HepG2 (cell line): ENCODE measurements around the gene CCDC33. TPM values are rescaled to one million over a fixed set of nuclear protein-coding genes. Genes with fewer than 3 reads are reported as not detected.
A peak's percentile ranks its signal among the peaks of the same experiment; 100 is the strongest.

ENCODE experiments used
- AHR ChIP-seq: IDR thresholded peaks from 2 replicates; pipeline ENCODE4 v1.6.1; 2018; ENCODE audit warnings: missing genetic modification reagents, missing compliant biosample characterization
- BCL6 ChIP-seq: IDR thresholded peaks from 2 replicates; pipeline ENCODE4 v1.6.1; 2016; ENCODE audit warnings: missing genetic modification reagents, missing compliant biosample characterization
- CEBPG ChIP-seq: IDR thresholded peaks from 2 replicates; pipeline ENCODE4 v1.6.1; 2016
- HNRNPH1 ChIP-seq: fragments of 200-400 bp; formaldehyde crosslinking; optimal IDR thresholded peaks from 2 replicates; pipeline ENCODE3; 2017; ENCODE audit warnings: mild to moderate bottlenecking, low read depth, low read length
- KLF16 ChIP-seq, 2 experiments: sonication (generic) in 1 of 2; formaldehyde crosslinking in 1 of 2; IDR thresholded peaks; 2 replicates each; pipeline versions ENCODE4 v1.6.1 to v1.8.0; 2016 to 2023; ENCODE audit warnings: missing genetic modification reagents in 2 of 2, missing compliant biosample characterization in 1 of 2
- MZF1 ChIP-seq: sonication (generic); formaldehyde crosslinking; IDR thresholded peaks from 2 replicates; pipeline ENCODE4 v1.8.1; 2023; ENCODE audit warnings: mild to moderate bottlenecking, missing genetic modification reagents, borderline replicate concordance
- SP140L ChIP-seq: sonication (generic); formaldehyde crosslinking; IDR thresholded peaks from 2 replicates; pipeline ENCODE4 v1.4.0; 2020; ENCODE audit warnings: missing genetic modification reagents, borderline replicate concordance
- ZNF629 ChIP-seq: sonication (generic); formaldehyde crosslinking; conservative IDR thresholded peaks from 2 replicates; pipeline ENCODE4 v1.5.0; 2020; ENCODE audit warnings: missing genetic modification reagents
- polyA plus RNA-seq, 8 experiments: library from polyadenylated mRNA; depleted of rRNA in 3 of 8; stranded (reverse) in 7 of 8; unstranded in 1 of 8; fragments of >200 nt; fragmentation: Illumina TruSeq in 4 of 8; extraction: Trizol in 4 of 8; gene quantifications; 2 replicates each; pipeline versions ENCODE4 v1.2.1 to v1.2.3, GENCODE V29; 2011 to 2016; ENCODE audit warnings: low read depth in 4 of 8, missing spikeins in 1 of 8, mixed read lengths in 1 of 8; ENCODE audit not compliant: insufficient read depth in 1 of 8
- total RNA-seq, 5 experiments: library from RNA; depleted of rRNA; stranded (reverse); fragments of >200 nt; fragmentation: Illumina TruSeq; extraction: Trizol; gene quantifications; 2 replicates each; pipeline ENCODE4 v1.2.3, GENCODE V29; 2016; ENCODE audit warnings: low read depth in 1 of 5
- TF ChIP-seq, protein P1 (sequence below): sonication (generic); formaldehyde crosslinking; IDR thresholded peaks from 2 replicates; pipeline ENCODE4 v1.4.0; 2020; ENCODE audit warnings: mild to moderate bottlenecking, missing genetic modification reagents
- TF ChIP-seq, protein P2 (sequence below): sonication (generic); formaldehyde crosslinking; IDR thresholded peaks from 2 replicates; pipeline ENCODE4 v1.5.1; 2020; ENCODE audit warnings: mild to moderate bottlenecking, missing genetic modification reagents, borderline replicate concordance
- TF ChIP-seq, protein P3 (sequence below): sonication (generic); formaldehyde crosslinking; IDR thresholded peaks from 2 replicates; pipeline ENCODE4 v1.9.0; 2022; ENCODE audit warnings: missing genetic modification reagents, mild to moderate bottlenecking, borderline replicate concordance
- TF ChIP-seq, protein P4 (sequence below): sonication (generic); formaldehyde crosslinking; IDR thresholded peaks from 2 replicates; pipeline ENCODE4 v1.4.0; 2020; ENCODE audit warnings: missing genetic modification reagents, mild to moderate bottlenecking, borderline replicate concordance
- TF ChIP-seq, protein P5 (sequence below): IDR thresholded peaks from 2 replicates; pipeline ENCODE4 v1.6.1; 2016; ENCODE audit warnings: missing compliant biosample characterization, missing genetic modification reagents, borderline replicate concordance

The CCDC33 gene
- total and polyA plus RNA-seq, 2 of the 13 experiments (the other 11 are each of a cell fraction or from before 2014, with no cell fraction given) = 0.30 TPM; not detected in 1

DNA sequence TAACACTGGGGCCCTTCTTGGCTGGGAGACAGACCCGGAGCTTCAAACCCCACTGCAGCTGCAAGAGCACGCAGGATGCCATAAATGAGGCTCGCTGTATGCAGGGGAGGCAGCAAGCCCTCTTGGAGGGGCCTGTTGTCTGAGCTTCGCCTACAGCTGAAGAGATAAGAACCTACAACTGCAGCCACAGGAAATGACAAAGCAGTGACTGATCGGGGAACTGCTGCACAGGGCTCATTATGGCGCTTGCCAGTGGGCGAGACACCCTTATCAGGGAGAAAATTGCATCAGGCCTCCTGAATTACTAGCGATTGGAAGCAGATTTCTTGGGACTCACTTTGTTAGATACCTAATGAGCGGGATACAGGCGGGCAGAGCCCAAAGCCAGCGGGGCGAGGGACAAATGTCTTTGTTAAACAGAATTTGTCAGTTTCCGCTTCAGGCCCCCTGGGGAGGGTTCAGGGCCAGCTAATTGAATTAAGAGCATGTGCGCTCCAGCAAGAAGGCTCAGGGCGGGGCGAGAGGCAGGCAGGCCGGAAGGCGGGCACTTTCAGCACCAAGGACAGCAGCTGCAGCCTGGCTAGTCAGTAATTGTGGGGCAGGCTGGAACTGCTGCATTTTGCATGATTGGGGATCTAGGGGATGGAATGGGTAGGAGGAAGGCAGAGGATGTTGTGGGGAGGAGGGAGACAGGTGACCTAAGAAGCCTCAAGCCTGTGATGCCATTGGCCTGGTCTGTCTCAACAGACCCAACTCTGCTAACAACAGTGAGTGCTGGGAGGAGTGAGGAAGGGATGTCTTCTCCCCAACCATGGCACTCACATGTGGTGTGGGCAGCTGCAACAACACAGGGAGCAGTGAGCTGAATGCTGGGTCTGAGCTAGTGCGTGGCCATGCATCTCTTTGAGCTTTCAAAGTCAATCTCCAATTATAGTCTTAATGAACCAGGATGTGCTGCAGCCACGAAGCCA lies 55.3 kb downstream of the CCDC33 start (continued):
- TF ChIP-seq MZF1 (CRISPR knock-in tag) (no peak), CEBPG (CRISPR knock-in tag) (no peak), HNRNPH1 (no peak), KLF16 (CRISPR knock-in tag; IDR thresholded peaks at IDR 0.05) (peak in 1 of 2 experiments; percentile 88; a peak in 1 of 4 replicates), ZNF629 (CRISPR knock-in tag) (no peak), BCL6 (CRISPR knock-in tag) (peak; percentile 31; the same call in 1 of the 2 replicates), SP140L (CRISPR knock-in tag) (peak; percentile 88; the same call in 1 of the 2 replicates), AHR (CRISPR knock-in tag) (peak; percentile 84; the same call in 1 of the 2 replicates)
- TF ChIP-seq, protein P1, sequence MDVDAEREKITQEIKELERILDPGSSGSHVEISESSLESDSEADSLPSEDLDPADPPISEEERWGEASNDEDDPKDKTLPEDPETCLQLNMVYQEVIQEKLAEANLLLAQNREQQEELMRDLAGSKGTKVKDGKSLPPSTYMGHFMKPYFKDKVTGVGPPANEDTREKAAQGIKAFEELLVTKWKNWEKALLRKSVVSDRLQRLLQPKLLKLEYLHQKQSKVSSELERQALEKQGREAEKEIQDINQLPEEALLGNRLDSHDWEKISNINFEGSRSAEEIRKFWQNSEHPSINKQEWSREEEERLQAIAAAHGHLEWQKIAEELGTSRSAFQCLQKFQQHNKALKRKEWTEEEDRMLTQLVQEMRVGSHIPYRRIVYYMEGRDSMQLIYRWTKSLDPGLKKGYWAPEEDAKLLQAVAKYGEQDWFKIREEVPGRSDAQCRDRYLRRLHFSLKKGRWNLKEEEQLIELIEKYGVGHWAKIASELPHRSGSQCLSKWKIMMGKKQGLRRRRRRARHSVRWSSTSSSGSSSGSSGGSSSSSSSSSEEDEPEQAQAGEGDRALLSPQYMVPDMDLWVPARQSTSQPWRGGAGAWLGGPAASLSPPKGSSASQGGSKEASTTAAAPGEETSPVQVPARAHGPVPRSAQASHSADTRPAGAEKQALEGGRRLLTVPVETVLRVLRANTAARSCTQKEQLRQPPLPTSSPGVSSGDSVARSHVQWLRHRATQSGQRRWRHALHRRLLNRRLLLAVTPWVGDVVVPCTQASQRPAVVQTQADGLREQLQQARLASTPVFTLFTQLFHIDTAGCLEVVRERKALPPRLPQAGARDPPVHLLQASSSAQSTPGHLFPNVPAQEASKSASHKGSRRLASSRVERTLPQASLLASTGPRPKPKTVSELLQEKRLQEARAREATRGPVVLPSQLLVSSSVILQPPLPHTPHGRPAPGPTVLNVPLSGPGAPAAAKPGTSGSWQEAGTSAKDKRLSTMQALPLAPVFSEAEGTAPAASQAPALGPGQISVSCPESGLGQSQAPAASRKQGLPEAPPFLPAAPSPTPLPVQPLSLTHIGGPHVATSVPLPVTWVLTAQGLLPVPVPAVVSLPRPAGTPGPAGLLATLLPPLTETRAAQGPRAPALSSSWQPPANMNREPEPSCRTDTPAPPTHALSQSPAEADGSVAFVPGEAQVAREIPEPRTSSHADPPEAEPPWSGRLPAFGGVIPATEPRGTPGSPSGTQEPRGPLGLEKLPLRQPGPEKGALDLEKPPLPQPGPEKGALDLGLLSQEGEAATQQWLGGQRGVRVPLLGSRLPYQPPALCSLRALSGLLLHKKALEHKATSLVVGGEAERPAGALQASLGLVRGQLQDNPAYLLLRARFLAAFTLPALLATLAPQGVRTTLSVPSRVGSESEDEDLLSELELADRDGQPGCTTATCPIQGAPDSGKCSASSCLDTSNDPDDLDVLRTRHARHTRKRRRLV (CRISPR knock-in tag) = no peak
- TF ChIP-seq, protein P2, sequence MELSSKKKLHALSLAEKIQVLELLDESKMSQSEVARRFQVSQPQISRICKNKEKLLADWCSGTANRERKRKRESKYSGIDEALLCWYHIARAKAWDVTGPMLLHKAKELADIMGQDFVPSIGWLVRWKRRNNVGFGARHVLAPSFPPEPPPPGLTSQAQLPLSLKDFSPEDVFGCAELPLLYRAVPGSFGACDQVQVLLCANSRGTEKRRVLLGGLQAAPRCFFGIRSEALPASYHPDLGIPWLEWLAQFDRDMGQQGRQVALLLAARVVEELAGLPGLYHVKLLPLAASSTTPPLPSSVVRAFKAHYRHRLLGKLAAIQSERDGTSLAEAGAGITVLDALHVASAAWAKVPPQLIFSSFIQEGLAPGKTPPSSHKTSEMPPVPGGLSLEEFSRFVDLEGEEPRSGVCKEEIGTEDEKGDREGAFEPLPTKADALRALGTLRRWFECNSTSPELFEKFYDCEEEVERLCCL (CRISPR knock-in tag) = no peak
- TF ChIP-seq, protein P3, sequence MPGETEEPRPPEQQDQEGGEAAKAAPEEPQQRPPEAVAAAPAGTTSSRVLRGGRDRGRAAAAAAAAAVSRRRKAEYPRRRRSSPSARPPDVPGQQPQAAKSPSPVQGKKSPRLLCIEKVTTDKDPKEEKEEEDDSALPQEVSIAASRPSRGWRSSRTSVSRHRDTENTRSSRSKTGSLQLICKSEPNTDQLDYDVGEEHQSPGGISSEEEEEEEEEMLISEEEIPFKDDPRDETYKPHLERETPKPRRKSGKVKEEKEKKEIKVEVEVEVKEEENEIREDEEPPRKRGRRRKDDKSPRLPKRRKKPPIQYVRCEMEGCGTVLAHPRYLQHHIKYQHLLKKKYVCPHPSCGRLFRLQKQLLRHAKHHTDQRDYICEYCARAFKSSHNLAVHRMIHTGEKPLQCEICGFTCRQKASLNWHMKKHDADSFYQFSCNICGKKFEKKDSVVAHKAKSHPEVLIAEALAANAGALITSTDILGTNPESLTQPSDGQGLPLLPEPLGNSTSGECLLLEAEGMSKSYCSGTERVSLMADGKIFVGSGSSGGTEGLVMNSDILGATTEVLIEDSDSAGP (CRISPR knock-in tag) = peak; percentile 48; the same call in 1 of the 2 replicates
- TF ChIP-seq, protein P4, sequence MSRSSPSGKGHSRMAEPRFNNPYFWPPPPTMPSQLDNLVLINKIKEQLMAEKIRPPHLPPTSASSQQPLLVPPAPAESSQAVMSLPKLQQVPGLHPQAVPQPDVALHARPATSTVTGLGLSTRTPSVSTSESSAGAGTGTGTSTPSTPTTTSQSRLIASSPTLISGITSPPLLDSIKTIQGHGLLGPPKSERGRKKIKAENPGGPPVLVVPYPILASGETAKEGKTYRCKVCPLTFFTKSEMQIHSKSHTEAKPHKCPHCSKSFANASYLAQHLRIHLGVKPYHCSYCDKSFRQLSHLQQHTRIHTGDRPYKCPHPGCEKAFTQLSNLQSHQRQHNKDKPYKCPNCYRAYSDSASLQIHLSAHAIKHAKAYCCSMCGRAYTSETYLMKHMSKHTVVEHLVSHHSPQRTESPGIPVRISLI = no peak
- TF ChIP-seq, protein P5, sequence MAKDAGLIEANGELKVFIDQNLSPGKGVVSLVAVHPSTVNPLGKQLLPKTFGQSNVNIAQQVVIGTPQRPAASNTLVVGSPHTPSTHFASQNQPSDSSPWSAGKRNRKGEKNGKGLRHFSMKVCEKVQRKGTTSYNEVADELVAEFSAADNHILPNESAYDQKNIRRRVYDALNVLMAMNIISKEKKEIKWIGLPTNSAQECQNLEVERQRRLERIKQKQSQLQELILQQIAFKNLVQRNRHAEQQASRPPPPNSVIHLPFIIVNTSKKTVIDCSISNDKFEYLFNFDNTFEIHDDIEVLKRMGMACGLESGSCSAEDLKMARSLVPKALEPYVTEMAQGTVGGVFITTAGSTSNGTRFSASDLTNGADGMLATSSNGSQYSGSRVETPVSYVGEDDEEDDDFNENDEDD (CRISPR knock-in tag) = peak; percentile 38; the same call in 1 of the 2 replicates
